ENCODE data around the gene TNKS1BP1.
A peak's percentile ranks its signal among the peaks of the same experiment; 100 is the strongest.
"Not testable (repeated sequence)": the region's sequence is repeated elsewhere in the genome, so short reads cannot be mapped to it uniquely, and the experiment has no call there.

The TNKS1BP1 gene

DNA sequence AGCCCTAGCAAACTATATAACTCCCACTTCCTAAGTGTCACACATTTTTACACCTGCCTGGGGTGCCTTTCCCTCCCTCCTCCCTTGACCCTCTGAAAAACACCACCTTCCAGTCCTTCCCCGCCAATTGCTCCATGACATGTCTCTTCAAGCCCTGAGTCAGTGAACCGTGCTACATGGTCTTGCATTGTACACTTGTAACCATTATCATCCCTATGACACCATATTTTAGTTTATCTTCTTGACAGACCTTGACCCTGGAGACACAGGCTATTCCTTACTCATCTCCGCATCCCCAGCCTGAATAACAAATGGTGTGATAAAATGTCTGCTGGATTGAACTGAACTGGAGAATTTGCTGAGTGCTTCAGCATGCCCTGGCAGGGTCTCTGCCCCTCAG is 36.9 kb downstream of the TNKS1BP1 start:
- no peak for DNase-seq

DNA sequence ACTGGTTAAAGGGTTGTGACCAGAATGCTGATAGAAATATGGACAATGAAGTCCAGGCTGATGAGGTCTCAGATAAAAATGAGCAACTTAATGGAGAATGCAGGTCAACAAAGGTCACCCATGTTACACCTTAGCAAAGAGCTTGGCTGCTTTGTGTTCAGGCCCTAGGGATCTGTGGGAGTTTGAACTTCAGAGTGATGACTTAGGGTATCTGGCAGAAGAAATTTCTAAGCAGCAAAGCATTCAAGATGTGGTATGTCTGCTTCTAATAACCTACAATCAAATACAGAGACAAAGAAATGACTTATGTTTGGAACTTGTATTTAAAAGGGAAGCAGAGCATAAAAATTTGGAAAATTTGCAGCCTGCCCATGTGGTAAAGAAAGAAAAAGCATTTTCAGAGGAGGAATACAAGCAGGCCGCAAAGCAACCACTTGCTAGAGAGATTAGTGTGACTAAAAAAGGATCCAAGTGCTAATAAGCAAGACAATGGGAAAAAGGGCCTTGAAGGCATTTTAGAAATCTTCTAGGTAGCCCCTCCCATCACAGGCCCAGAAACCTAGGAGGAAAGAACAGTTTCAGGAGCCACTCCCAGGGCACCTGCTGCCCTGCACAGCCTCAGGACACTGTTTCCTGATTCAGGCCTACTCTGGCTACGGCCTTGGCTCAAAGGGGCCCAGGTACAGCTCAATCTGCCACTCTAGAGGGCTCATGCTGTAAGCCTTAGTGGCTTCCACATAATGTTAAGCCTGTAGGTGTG is 41.3 kb downstream of the TNKS1BP1 start:
- no peak for DNase-seq

DNA sequence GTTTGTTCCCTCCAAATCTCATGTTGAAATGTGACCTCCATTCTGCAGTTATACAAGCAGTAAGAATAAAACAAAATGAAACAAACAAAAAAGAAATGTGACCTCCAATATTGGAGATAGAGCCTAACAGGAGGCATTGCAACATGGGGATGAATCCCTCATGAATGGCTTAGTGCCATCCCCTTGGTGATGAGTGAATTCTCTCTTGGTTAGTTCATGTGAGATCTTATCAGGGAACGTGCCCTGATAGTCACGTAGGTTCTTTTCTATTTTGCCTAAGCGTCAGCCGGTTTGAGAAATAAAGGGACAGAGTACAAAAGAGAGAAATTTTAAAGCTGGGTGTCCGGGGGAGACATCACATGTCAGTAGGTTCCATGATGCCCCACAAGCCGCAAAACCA is 43.2 kb downstream of the TNKS1BP1 start:
- not testable (repeated sequence) for DNase-seq

DNA sequence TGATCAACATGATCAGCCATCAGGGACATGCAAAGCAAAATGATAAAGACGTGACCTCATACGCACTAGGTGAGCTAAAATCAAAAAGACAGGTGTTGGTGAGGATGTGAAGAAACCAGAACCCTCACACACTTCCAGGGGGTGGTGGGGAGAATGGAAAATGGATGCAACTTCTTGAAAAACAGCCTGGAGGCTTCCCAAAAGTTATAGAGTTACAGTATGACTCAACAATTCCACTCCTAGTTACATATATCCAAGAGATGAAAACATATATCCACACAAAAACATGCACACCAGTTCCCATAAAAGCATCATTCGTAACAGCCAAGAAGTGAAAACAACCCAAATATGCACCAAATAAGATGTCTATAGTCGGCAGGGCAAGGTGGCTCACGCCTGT is 45.6 kb downstream of the TNKS1BP1 start:
- no peak for DNase-seq

DNA sequence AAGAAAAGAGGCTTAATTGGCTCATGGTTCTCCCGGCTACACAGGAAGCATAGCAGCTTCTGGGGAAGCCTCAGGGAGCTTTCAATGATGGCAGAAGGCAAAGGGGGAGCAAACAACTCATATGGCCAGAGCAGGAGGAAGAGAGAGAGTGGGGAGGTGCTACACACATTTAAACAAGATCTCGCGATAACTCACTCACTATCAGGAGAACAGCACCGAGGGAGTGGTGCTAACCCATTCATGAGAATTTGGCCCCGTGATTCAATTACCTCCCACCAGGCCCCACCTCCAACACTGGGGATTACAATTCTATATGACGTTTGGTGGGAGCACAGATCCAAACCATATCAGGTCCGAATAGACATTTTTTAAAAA is 46.0 kb downstream of the TNKS1BP1 start:
- no peak for DNase-seq

DNA sequence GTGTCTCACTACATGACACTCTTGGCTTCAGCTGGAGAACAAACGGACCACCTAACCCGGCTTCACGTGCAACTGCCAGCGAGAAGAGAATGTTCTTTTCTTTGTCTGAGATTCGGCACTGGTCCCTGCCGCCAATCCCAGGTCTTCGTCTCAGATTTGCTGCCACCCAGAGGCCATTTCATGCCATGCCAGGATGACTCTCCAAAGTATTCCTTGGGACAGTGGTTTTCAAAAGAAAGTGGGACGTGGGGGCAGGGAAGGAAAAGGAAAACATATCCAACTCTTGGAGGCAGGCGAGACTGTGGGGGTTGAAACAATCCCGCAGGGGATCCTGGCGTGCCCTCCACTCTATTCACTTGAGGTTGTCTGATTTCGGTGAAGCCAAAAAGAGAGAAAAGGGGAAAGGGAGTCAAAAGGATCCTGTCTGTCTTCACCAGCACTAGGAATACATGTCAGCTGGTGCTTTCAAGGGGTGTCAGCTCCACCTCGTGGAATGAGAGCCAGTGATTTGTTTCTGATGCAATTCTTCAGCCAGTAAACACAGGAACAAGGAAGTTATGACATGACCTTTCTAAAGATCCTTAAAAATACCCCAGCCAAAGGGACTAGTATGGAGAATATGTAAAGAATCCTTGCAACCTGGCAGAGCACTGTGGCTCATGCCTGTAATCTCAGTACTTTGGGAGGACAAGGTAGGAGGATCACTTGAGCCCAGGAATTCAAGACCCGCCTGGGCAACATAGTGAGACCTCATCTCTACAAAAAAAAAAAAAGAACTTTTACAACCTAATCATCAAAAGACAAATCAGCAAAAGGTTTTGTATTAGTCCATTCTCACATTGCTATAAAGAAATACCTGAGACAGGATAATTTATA is 46.7 kb downstream of the TNKS1BP1 start:
- peak; percentile 18 for DNase-seq

DNA sequence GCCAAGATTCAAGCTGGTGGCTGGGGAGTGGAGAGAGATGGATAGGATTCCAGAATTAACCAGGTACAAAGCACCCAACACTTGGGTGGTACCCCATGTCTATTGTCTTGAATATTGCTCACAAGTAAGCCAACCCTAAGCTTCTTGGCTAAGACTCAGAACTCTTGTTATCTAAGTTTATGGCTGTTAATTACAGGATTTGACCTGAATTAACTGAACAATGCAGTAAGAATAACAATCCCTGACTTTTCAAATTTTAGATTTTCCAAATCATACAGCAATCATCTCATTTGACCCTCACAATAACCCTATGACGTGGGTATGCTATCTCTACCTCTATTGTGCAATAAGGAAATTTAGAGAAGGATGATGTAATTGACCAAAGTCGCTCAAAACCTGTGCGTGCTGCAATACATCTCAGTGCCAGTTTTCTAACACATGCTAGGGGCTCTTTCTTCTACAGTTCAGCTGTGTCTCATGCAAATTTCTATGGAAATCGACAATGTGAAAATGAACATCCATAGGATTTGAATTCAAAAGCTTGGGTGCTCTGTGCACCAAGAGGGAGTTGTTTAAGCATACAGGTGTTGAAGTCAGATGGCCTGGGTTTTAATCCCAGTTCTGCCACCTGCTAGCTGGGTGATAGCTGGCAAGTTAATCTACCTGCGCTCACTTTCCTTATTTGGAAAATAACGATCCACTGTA is 47.6 kb downstream of the TNKS1BP1 start:
- no peak for DNase-seq

DNA sequence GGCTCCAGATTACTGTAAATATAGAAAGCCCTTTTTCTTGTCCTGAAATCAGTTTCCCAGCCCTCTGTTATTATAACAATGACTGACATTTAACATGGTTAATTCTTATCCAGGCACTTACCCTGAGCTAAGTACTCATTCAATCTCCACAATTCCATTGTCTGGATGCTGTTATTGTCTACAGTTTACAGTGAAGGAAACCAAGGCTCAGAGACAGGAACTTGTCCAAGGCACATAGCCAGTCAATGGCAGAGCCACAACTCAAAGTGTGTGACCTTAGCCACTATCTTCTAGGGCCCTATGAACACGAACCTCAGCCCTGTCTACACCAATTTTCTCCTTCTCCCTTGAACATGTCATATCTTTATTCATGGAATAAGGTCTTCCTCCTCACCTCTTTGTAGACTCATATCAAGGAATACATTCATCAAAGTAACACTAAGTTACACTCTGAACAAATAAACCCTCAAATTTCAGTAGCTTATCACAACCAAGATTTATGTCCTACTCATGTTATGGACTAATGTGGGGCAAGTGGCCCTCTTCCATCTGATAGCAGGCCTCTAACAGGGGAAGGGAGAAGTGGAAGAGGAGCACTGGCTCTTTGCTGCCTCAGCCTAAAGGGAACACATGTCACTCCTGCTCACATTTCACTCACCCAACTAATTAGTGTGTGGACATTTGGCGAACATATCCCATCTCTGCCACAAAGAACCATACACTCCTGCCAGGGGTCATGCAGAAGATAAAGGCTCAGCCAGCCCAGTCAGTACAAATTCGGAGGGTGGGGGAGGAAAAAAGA is 48.4 kb downstream of the TNKS1BP1 start:
- no peak for DNase-seq

DNA sequence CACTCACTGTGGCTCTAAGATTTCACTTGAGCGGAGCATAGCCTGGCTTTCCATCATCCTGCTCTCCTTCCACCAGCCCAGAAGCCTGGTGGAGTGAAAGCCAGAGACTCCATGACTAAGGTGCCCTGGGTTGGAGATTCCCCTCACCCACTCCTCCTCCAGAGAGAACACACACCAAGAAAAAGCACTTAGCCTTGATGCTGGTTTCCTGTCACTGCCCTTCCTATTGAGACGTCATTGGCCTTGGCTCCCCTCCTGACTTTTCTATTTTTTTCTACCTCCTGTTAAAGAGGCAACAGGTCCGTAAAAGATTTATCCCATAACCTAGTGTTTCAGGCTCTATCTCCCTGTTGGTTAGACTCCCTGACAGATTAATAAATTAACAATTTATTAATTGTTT is 49.2 kb downstream of the TNKS1BP1 start:
- no peak for DNase-seq

DNA sequence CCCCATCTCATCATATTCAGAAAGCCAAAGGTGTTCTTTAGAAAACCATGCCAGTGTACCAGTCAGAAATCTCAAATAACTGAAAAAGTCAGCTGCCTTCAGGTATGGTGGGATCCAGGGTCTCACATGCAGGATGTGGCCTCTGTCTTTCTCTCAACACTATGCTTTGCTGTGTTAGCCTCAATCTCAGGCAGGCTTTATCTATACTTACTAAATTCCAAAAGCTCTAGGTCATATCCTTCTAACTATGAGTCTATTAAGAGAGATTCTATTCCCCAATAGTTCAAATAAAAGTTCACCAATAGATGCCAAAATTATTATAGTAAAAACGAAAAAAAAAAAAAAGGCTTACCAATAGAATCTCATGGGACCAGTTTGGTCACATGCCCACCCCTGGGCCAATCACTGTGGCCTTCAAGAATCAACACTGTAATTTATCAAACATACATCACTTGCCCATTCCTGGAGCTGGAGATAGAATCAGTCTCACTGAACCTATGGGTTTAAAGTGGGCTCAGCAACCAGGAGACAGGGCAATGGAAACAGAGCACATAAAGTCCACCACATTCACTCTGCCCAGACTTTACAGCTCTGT is 49.8 kb downstream of the TNKS1BP1 start:
- DNase-seq: no peak

DNA sequence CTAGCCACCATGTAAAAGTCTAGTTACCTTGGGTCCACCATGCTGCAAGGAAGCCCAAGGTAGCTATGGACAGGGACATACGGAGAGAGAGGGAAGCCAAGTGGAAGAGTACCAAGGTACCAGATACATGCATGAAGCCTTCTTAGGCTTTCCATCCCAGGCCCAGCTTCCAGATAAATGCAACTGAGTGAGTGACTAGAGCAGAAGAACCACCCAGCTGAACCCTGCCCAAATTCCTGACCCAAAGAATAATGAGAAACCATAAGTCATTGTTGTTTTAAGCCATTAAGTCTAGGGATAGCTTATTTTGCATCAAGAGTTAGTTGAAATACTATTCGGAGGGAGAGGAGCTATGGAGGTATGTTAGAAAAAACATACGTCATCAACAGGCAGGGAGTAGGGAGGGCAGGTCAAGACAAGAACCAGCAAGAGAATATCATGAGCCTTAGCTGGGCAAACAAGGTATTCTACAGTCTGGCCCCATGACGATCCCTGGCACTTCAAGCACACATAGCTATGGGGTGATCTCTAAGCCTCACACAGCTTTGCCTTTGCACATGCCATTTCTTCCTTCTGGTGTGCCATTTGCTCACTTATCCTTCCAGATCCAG is 51.2 kb downstream of the TNKS1BP1 start:
- DNase-seq: no peak

DNA sequence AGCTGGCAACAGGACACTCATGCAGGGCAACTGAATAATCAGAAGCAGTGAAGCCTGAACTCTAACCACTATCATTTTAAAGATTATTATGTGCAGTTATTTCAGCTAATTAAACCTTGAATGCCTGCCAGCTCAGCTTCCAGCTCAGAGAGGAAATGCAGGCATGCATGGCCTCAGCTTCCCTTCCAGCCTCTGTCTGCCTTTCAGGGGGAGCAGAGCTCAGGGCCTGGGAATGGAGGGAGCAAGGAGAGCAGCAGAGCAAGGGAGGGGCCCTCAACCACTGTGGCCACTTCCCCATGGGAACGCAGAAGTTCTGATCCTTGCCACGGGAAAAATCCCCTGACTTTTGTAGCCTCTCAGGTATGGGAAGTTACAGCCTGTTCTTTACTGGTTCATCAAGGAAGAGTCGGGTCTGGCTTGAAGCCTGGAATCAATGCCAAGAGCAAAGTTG is 55.2 kb downstream of the TNKS1BP1 start:
- no peak for DNase-seq

DNA sequence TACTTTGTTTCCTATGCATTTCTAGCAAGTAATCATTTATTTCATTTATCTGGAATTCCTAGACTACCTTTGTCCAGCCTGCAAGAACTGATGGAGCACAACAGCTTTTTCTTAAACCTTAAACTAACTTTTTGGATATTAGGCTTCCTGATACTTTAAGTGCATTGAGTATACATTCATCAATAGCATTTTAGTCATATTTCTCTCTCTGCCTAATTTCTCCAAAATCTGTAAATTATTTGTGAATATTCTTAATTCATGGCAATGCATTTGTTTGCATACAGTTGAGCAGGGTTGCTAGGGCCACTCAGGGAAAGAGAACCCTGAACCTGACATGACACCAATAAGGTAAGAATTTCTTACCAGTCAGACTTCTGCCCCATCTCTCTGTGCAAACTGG is 58.6 kb downstream of the TNKS1BP1 start:
- DNase-seq: no peak

DNA sequence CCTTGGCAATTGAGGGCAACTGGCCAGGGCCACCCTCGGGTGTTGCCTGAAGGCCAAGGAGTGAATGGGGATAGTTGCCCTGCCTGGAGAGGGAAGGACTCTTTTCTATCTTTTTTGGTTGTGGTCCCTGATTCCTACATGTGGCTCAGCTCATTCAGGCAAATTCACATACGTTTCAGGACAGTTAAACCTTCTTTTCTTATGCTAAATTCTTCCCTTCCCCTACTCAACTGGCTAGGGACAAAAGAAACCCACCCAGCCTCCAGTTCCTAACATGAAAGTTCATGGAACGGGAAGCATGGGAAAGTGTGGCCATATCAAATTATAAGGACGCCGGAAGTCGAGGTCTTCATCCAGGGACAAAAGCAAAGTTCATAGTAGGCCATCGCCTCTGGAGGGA is 61.4 kb downstream of the TNKS1BP1 start:
- DNase-seq: no peak

DNA sequence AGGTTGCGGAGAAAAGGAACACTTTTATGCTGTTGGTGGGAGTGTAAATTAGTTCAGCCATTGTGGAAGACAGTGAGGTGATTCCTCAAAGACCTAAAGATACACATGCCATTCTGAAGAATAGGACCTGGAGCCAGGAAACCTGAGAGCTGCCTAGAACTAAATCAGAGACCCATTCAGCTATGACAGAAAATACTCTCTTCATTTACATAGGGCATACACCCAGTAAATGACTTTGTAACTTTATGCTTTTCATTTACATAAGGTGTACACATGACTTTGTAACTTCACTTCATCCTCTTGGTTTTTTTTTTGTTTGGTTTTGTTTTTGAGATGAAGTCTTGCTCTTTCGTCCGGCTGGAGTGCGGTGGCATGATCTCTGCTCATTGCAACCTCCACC is 62.6 kb downstream of the TNKS1BP1 start:
- no peak for DNase-seq

DNA sequence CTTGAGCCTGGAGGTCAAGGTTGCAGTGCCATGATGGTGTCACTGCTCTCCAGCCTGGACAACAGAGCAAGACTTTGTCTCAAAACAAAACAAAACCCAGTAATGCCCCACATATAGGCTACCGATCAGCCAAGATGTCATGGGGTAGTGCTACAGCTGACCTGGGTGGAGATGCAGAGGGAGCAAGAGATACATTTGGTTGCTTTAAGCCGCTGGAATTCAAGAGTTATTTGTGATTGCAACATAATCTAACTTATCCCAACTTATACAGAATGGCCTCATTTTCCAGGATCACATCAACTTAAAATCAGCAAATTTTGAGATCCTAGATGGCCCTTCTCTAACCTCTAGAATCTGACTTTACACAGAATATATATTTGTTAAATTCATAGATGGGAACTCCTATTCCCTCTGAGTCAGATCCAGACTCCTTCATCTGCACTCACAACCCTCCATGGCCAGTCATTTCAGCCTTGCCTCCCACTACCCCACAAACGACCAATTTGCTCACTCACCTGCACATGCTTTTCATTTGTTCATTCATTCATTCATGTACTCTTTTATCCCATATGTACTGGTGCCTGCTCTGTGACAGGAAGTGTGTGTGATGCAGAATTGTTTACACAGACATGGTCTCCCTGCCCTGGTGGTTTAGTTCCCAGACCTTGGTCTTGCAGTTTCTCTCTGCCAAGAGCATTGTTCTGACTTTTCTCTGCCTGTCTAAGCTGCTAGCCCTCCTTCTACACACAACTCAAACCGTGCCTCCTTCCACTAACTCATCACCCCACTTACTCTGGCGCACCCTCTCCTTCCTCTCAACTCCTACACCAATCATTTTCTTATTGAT is 63.6 kb downstream of the TNKS1BP1 start:
- DNase-seq: no peak

DNA sequence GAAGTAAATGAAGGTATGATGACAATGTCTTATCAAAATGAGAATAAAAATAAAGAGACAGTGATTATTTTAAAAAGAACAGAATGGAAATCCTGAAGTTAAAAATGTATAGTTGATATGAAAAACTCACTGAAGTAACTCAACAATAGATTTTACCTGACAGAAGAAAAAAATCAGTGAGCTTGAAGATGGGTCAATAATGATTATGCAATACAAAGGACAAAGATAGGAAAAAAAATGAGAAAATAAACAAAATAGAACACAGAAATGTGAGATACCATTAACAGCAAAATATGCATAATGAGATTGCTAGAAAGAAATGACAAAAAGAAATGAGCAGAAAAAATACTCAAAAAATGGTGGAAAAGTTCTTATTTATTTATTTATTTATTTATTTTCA is 68.6 kb downstream of the TNKS1BP1 start:
- no peak for DNase-seq

DNA sequence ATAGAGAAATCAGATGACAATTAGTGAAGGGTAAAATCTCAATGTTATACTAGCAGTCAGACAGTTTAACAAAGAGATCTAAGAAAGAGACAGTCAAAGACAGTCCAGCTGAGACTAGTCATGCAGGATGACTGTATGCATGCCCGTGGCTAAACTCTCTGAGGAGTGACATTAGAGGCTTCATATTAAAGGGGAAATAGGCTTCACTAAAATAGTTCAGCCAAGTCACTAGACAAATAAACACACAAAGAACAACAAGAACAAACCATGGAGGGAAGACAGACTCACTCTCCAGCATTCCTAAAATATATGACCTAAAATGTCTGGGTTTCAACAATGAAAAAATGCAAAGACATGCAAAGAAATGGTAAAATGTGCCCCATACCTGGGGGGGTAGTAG is 69.1 kb downstream of the TNKS1BP1 start:
- no peak for DNase-seq

DNA sequence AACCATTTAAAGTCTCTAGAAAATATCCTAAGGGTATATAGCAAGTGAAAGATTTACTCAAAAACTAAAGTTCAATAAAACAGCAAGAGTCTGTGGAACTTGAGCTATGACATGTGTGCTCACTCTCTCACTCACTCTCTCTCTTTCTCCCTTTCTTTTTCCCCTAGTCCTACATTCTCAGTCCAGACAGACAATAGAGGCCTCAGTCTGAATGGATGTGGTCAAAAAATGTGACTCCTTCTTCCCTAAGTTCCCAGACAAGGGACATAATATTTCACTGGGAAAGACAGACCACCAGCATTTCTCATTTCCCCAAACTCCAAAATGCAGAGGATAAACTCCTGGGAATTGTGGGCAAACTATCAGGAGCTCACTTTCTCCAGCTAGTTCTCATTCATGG is 70.1 kb downstream of the TNKS1BP1 start:
- DNase-seq: no peak

DNA sequence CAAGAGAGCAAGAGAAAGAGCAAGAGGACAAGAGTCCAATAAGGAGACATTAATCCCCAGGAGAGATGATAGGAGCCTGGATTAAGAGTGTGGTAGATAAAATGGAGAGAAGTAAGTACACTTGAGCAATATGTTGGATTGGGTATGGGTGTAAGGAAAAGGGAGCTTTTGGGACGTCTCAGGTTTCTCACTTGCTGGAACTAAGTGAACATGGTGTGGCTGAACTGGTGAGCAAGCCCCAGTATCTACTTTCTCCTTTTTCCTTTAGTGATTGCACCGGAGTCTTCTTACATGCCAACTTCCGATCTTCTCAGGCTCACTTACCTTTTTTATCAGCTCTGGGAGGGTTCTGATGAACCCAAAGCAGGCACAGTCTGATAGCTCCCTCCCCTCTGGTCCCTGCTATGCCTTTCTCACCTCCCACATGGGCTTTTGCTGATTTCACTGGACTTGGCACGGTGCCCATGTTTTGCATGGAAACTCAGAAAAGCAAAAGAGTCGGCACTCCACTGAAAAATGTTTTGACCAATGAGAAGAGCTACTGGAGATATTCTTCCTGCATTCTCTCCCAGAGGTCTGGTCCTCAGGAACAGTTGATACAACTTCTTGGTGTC is 73.2 kb downstream of the TNKS1BP1 start:
- no peak for DNase-seq

DNA sequence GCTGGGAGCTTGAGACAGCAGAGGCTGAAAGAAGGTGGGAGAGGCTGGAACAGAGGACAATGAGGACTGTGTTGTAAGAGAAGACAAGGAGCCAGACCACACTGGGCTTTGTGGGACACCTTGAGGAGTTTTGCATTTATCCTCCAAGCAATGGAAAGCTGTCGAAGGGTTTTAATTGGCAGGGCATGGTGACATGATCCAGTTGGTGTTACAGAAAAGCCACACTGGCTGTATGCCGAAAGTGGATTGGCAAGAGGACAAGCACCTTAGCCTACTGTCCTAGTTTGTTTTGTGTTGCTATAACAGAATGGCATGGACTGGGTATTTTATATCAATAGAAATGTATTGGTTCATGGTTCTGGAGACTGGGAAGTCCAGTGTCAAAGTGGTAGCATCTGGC is 73.7 kb downstream of the TNKS1BP1 start:
- DNase-seq: no peak
